ENCODE data around the gene TREML4.

The TREML4 gene

DNA sequence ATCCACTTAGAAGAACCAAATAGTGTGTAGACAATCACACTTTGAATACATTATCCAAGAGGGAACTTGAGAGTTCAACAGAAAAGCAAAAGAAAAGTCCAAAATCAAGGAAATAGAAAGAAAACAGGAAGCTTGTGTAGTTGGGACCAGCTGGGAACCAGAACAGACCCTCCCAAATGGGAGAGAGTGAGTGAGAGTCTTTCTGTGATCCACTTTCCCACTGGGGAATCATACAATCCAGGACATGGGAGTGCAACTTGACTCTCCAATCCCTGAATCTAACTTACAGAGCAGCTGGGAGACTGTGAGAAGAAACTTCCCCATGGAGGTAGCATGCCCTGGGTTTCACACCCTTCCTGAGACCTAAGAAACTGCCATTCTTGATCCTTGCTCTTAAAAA lies 27.0 kb downstream of the TREML4 start:
- DNase-seq (ENCODE audit: low read depth) = no peak

DNA sequence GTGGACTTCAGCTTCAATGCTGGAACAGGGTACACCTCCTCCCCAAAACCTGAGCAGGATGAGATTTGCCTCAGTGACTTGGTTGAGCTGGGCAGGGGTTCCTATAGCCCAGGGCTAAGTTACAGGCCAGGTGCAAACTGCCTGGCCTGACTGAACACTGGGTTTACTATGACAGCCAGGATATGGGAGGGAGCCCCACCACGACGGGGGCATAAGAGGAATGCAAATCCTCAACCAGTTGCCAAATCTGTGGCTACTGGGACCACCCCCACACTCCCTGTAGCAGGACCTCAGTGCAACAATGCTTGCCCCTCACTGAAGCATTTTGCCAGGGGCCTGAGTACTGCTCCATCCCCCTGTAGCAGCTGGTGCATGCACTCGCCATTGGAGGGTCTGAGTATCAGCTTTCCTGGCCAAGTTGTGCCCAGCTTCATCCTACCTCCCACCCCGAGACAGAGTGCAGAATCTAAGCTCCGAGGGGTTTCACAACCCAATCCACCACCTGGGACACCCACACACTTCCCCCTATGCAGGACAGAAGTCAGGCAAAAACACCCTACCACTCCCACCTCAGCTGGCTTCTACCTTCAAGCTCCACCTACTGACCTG lies 27.6 kb downstream of the TREML4 start:
- no peak for DNase-seq (ENCODE audit: low read depth)

- no peak for DNase-seq (ENCODE audit: low read depth)
Measured at GRCh38 chr6:41256383-41256782, 28.2 kb downstream of the TREML4 start.

GRCh38 chr6:41257369-41258195 lies 29.4 kb downstream of the TREML4 start:
- no peak for DNase-seq (ENCODE audit: low read depth)

DNA sequence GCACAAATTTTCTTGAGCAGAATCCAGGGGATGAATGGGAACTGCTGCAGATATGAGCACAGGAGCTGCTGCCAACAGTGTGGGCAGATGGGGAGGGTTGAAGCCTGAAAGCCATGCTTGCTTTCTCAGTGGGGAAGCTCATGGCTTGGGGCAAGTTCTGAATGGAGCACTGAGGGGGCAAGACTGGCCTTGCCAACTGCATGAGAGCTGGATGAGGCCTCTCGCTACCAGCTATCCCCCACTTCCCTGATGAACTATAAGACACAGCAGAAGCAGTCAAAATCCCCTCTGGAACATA lies 30.0 kb downstream of the TREML4 start:
- DNase-seq (ENCODE audit: low read depth) = no peak

DNA sequence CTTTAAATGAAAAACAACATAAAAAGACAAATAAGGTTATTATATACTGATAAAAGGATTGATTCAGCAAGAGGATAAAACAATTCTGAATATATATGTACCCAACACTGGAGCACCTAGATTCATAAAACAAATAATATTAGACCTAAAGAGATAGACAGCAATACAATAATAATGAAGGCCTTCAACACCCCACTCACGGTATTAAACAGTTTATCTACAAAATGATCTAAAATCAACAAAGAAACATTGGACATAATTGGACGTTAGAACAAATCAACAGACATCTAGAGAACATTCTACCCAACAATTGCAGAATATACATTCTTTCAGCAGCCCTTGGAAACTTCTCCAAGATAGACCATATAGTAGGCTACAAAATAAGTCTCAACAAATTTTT lies 34.3 kb downstream of the TREML4 start:
- no peak for DNase-seq (ENCODE audit: low read depth)

DNA sequence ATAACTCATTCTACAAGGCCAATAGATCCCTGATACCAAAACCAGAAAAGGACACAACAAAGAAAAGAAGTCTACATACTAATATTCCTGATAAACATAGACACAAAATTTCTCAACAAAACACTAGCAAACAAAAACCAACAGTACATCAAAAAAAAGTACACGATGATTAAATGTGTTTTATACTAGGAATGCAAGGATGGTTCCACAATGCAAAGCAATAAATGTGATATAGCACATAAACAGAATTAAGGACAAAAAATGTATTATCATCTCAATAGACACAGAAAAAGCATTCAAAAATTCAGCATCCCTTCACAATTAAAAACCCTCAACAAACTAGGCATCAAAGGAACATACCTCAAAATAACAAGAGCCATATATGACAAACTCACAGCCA lies 35.1 kb downstream of the TREML4 start:
- no peak for DNase-seq (ENCODE audit: low read depth)

GRCh38 chr6:41266541-41266940 lies 38.4 kb downstream of the TREML4 start:
- DNase-seq (ENCODE audit: low read depth) = no peak

DNA sequence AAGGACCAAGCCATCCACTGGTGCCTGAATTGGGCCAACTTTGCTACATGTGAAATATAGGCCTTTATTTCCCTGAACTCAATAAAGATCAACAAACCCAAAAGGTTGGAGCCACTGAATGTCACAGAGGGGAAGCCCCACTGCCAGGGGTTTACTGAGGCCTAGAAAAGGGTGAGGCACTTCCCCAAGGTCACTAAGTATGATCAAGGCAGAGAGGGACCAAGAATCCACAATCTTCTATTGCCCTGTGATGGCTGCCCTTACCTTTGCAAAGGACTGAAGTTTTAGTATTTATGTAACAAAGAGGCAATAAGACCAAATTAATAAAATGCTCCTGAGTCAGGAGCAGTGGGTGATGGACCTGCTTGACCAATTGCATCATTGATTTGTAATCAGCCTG lies 40.3 kb downstream of the TREML4 start:
- no peak for DNase-seq (ENCODE audit: low read depth)

DNA sequence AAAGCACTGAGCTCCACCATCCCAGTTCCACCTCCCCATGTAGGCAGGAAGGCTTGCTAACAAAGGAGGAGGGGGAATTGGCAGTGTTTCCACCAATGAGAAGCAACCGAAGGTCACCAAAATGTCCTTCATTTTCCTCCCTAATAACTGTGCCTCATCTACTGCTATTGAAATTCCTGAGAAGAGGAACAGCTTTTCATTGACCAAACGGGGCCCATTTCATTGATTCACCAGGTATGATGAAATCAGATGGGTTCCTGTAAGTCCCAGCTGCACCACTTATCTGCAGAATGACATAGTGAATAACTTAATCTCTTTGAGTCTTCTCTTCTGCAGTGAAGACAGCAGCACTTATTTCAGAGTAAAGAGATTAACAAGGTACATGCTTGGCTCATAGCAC lies 41.0 kb downstream of the TREML4 start:
- DNase-seq (ENCODE audit: low read depth) = no peak

DNA sequence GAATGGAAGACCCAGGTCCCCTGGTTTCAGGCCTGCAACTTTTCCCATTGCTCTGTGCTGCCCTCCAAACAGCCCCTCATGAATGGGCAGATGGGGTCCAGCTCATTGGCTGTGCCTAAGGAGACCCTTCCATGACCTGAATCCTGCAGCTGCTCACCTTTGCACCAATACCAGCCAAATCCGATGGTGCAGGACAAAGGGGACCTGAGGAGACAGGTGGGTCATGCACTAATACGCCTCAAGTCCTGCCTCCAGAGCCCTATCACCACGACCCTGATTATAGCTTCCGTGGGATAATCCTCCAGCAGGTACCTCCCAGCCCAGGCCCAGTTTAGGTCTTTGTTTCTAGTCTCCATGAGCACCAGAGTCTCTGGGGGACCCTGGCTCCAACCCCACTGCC lies 41.6 kb downstream of the TREML4 start:
- DNase-seq (ENCODE audit: low read depth) = no peak

DNA sequence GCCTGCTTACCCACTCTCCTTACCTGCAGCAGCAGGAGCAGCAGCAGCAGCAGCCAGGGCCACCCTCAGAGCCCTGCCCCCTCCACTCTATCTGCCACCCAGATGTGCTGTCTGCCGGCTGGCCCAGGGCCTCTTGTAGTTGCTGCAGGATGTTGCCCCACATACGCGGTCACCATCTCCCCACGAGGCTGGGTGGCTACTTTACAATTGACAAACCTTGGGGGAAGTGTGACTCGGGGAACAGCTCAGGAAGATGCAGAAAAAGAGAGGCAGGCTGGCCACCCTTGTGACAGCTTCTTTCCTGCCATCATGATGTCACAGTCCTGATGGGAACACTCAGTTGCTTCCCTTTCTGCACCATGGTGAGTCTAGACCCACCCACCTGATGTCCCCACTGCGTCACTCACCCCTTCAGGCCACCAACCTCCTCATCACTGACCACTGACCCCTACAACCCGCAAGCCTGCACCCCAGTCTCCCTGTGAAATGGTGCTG lies 43.8 kb downstream of the TREML4 start:
- no peak for DNase-seq (ENCODE audit: low read depth)

DNA sequence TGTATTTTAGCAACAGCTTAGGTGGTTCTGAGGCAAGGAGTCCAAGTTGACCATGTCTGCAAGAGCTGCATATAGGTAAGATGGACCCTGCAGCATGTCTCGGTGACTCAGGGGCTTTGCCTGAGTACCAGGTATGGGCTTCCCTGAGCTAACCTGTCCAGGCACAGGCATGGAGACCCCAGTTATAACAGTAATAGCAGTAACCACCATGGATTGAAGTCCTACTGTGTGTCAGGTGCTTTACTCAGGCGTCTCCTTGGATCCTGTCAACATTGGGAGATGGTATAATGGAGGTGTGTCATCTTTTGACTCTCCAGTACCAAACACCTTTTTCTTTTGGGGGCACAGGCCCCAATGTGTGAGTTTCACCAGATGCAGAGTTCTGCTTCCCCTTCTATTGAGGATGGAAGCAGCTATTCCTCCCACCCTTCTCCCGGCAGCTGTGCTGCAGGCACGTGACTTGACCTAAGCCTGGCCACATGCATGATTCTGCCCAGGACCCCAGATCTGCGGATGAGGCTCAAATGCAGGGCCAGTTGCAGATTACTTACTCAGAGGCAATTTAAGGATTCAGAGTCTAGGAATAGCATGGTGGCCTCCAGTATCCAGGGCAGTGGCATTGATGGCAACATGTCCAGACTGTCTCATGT lies 44.6 kb downstream of the TREML4 start:
- no peak for DNase-seq (ENCODE audit: low read depth)

GRCh38 chr6:41273714-41274113 lies 45.6 kb downstream of the TREML4 start:
- DNase-seq (ENCODE audit: low read depth) = no peak

DNA sequence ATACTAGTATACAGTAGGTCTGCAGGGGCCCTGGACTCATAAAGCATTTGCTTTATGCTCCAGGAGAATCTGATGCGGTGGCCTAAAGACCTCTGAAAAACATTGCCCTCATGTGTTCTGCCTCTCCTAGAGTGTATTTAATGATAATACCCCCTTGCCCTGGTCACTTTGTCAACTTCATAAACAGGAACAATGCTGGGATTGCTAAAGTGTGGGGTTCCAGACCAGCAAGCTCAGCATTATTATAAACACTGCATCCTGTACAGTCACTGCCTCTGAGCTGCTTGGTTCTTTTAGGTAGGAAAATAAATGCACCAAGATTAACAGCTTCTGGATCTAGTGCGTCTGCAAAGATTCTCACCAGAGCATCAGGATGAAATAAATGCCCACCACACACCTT lies 46.1 kb downstream of the TREML4 start:
- no peak for DNase-seq (ENCODE audit: low read depth)

GRCh38 chr6:41275489-41275888 lies 47.3 kb downstream of the TREML4 start:
- no peak for DNase-seq (ENCODE audit: low read depth)

DNA sequence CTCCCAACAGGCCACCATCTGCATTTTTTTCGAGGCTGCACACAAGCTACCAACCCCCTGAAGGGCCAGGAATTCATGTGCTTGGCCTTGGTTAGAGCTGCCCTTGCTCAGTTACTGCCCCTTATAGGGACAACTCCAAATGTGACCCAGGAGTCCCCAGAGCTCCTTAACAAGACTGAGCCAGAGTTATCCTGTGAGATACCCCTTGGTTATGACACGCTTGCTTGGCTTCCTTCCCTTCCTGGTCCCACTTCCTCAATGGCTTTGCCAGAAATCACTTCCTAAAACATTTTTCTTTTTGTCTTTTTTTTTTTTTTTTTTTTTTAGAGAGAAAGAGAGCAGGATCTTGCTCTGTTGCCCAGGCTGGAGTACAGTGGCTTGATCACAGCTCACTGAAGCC lies 49.5 kb downstream of the TREML4 start:
- no peak for DNase-seq (ENCODE audit: low read depth)

DNA sequence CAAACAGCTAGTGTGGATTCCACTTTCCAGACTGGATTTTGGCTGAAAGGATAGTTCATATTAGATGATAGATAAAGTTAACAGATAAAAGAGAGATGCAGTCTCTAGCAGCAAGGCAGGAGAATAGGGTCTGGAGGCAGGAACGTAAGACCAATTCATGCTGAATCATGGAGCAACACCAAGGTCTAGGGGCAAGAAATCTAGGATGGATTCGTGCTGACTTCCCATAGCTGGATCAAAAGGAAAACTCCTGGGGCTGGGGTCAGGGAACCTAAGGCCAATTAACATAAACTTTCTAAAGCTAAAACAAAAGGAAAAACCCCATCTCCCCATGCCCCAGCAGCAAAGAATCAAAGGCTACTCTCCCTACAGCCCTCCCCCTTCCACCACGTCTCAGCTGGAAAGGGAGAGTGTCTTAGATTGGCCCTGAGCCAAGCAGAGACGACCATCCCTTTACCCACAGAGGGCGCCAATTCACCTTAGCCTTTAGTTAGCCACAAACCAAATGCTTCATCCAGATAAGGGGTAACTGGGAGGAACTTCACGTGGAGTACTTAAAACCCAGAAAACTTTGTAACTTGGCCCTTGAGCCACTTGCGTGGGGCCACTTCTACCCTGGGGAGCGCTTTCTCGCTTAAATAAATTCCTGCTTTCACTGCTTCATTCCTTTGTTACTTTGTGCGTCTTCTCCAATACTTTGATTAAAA lies 50.7 kb downstream of the TREML4 start:
- peak; percentile 5 for DNase-seq (ENCODE audit: low read depth)

DNA sequence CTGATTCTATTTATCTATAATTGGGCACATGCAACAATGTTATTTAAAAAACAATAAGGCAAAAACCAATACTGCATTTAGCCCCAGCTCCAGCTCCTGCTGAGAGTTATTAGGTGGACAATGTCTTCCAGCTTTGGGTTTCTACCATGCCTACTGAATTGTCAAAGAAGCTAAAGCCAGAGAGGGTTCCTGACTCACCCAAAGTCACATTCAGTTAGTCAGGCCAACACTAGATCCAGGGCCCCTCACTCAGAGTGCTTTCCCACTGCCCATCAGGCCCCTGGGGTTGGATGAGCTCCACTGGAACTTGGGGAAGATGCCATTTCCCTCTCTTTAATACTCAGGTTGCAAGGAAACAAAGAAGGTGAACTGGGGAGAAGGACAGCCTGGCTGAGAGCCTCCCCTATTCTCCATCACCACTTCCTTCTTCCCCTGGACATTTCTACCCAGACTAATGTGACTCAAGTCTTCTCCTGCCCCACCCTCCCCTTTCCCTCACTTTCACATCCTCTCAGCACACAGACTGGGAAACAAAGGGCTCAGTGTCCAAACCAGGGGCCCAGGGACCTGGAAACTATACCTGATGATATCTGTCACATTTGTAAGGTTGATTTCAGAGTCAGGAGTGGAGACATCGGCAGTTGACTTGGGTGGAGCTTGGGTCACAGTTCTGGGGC lies 52.4 kb downstream of the TREML4 start:
- no peak for DNase-seq (ENCODE audit: low read depth)

DNA sequence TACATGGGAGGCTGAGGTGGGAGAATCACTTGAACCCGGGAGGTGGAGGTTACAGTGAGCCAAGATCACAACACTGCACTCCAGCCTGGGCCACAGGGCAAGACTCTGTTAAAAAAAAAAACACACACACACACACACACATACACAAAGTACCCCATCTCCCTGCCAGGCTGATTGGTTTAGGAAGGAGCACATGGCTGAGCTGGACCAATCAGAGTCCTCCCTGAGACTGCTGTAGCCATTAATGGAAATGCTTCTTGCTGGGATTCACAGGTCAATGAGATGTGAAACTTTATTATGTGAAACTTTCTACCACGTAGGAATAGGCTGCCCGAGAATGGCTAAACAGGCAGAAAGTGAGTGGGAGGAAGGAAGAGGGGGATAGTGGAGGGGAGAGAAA lies 55.5 kb downstream of the TREML4 start:
- no peak for DNase-seq (ENCODE audit: low read depth)

DNA sequence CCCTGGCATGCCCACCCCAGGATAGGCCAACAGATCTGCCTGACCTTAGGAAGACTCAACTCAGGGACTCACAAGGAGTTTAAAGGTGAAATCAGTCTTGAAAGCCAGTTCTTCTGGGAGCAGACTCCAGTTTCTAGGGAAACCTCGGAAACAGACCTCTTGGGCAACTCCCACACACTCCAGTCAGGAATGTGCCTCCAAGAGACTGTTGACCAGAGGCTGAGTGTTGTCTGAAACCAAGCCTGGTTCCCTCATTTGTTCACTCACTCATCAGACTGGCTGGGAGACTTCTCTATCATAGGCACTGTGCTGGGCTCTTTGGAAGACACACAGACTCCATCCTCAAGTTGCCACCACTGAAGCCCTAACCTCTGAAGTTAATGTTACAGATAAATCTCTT lies 56.6 kb downstream of the TREML4 start:
- DNase-seq (ENCODE audit: low read depth) = no peak

All from stimulated activated CD8-positive, alpha-beta memory T cell treated with anti-CD3 and anti-CD28 coated beads, Interleukin-15, amount 100 ng/mL, for 24 hours (primary cell).